ENCODE measurements around the gene ASAH2.

- TF ChIP-seq FOSL1 (IDR thresholded peaks at IDR 0.05; ENCODE audit: low read depth): no peak
- no peak for TF ChIP-seq EZH2 (IDR thresholded peaks at IDR 0.05)
- no peak for TF ChIP-seq CTCF (IDR thresholded peaks at IDR 0.05 in 2 of 3, conservative IDR thresholded peaks at IDR 0.05 in 1 of 3; ENCODE audit: borderline replicate concordance in 1 of 3, insufficient read depth in 1 of 3, low read depth in 2 of 3, low read length in 2 of 3)
- no peak for TF ChIP-seq POLR2A (IDR thresholded peaks at IDR 0.05; ENCODE audit: borderline replicate concordance, extremely low read depth, insufficient read depth, insufficient read length)
- no peak for TF ChIP-seq ZNF274 (IDR thresholded peaks at IDR 0.05; ENCODE audit: low read depth, low read length)
- TF ChIP-seq CEBPB (IDR thresholded peaks at IDR 0.05; ENCODE audit: low read depth): no peak
- no peak for TF ChIP-seq SIN3A (IDR thresholded peaks at IDR 0.05; ENCODE audit: low read depth)
- no peak for TF ChIP-seq MAX (IDR thresholded peaks at IDR 0.05)
- no peak for TF ChIP-seq ZFX (IDR thresholded peaks at IDR 0.05)
- TF ChIP-seq EGR1 (IDR thresholded peaks at IDR 0.05; ENCODE audit: low read depth): no peak
- no peak for TF ChIP-seq POLR2AphosphoS5 (IDR thresholded peaks at IDR 0.05; ENCODE audit: low read depth, low read length)
- no peak for TF ChIP-seq ELF1 (IDR thresholded peaks at IDR 0.05; ENCODE audit: borderline replicate concordance, low read depth)
- no peak for TF ChIP-seq SP1 (IDR thresholded peaks at IDR 0.05; ENCODE audit: low read depth)
- TF ChIP-seq YY1 (IDR thresholded peaks at IDR 0.05; ENCODE audit: extremely low read depth, insufficient replicate concordance, low read depth, low read length): no peak
Measured at GRCh38 chr10:50210876-50211275, 40.4 kb downstream of the ASAH2 start.

Measured in HCT116 (cell line).